Measurements from ENCODE around the gene SUPT3H.
A peak's percentile ranks its signal among the peaks of the same experiment; 100 is the strongest.

The SUPT3H gene

GRCh38 chr6:44842616-44843015 is 535.1 kb downstream of the SUPT3H start:
- Histone ChIP-seq H3K4me1 (ENCODE audit: insufficient read depth, insufficient read length) (no peaks in the 10 kb centered on the region), H3K36me3 (ENCODE audit: insufficient read depth, insufficient read length, low read length) (no peaks in the 10 kb centered on the region), H3K9ac (ENCODE audit: insufficient read length, low read depth) (no peak overlapping the region), H3K4me3 (ENCODE audit: insufficient read length, low read depth) (no peak overlapping the region), H3K27me3 (ENCODE audit: insufficient read depth, insufficient read length) (no peaks in the 10 kb centered on the region), H3K9me3 (ENCODE audit: insufficient read depth, low read length) (no peaks in the 10 kb centered on the region)
- no peak for DNase-seq (ENCODE audit: low read depth, low spot score)
- TF ChIP-seq ZNF274 (IDR thresholded peaks at IDR 0.05; ENCODE audit: low read depth, low read length) (no peak), YY1 (IDR thresholded peaks at IDR 0.05; ENCODE audit: insufficient read depth, insufficient read length) (no peak), SUZ12 (IDR thresholded peaks at IDR 0.05; ENCODE audit: extremely low read depth, insufficient read depth, insufficient read length) (no peak)

GRCh38 chr6:44841829-44842228 is 535.9 kb downstream of the SUPT3H start:
- Histone ChIP-seq H3K36me3 (ENCODE audit: insufficient read depth, insufficient read length, low read length) (no peaks in the 10 kb centered on the region), H3K4me3 (ENCODE audit: insufficient read length, low read depth) (no peak overlapping the region), H3K27me3 (ENCODE audit: insufficient read depth, insufficient read length) (no peaks in the 10 kb centered on the region), H3K4me1 (ENCODE audit: insufficient read depth, insufficient read length) (no peaks in the 10 kb centered on the region), H3K9ac (ENCODE audit: insufficient read length, low read depth) (no peak overlapping the region), H3K9me3 (ENCODE audit: insufficient read depth, low read length) (no peaks in the 10 kb centered on the region)
- no peak for TF ChIP-seq YY1 (IDR thresholded peaks at IDR 0.05; ENCODE audit: insufficient read depth, insufficient read length)
- TF ChIP-seq ZNF274 (IDR thresholded peaks at IDR 0.05; ENCODE audit: low read depth, low read length): no peak
- TF ChIP-seq SUZ12 (IDR thresholded peaks at IDR 0.05; ENCODE audit: extremely low read depth, insufficient read depth, insufficient read length): no peak
- DNase-seq (ENCODE audit: low read depth, low spot score): no peak

- no peak for DNase-seq (ENCODE audit: low read depth, low spot score)
- Histone ChIP-seq H3K4me1 (ENCODE audit: insufficient read depth, insufficient read length) (no peaks in the 10 kb centered on the region), H3K27me3 (ENCODE audit: insufficient read depth, insufficient read length) (no peaks in the 10 kb centered on the region), H3K9ac (ENCODE audit: insufficient read length, low read depth) (no peak overlapping the region), H3K9me3 (ENCODE audit: insufficient read depth, low read length) (no peaks in the 10 kb centered on the region), H3K36me3 (ENCODE audit: insufficient read depth, insufficient read length, low read length) (no peaks in the 10 kb centered on the region), H3K4me3 (ENCODE audit: insufficient read length, low read depth) (no peak overlapping the region)
- no peak for TF ChIP-seq ZNF274 (IDR thresholded peaks at IDR 0.05; ENCODE audit: low read depth, low read length)
- TF ChIP-seq SUZ12 (IDR thresholded peaks at IDR 0.05; ENCODE audit: extremely low read depth, insufficient read depth, insufficient read length): no peak
- TF ChIP-seq YY1 (IDR thresholded peaks at IDR 0.05; ENCODE audit: insufficient read depth, insufficient read length): no peak
Observed at GRCh38 chr6:44837741-44838140, 540.0 kb downstream of the SUPT3H start.

- Histone ChIP-seq H3K9me3 (ENCODE audit: insufficient read depth, low read length) (no peaks in the 10 kb centered on the region), H3K4me1 (ENCODE audit: insufficient read depth, insufficient read length) (no peaks in the 10 kb centered on the region), H3K4me3 (ENCODE audit: insufficient read length, low read depth) (no peak overlapping the region), H3K9ac (ENCODE audit: insufficient read length, low read depth) (no peak overlapping the region), H3K27me3 (ENCODE audit: insufficient read depth, insufficient read length) (no peaks in the 10 kb centered on the region), H3K36me3 (ENCODE audit: insufficient read depth, insufficient read length, low read length) (no peaks in the 10 kb centered on the region)
- no peak for TF ChIP-seq SUZ12 (IDR thresholded peaks at IDR 0.05; ENCODE audit: extremely low read depth, insufficient read depth, insufficient read length)
- DNase-seq (ENCODE audit: low read depth, low spot score): no peak
Observed at GRCh38 chr6:44837255-44837654, 540.5 kb downstream of the SUPT3H start.

- Histone ChIP-seq H3K36me3 (ENCODE audit: insufficient read depth, insufficient read length, low read length) (no peaks in the 10 kb centered on the region), H3K4me3 (ENCODE audit: insufficient read length, low read depth) (no peak overlapping the region), H3K4me1 (ENCODE audit: insufficient read depth, insufficient read length) (no peaks in the 10 kb centered on the region), H3K9ac (ENCODE audit: insufficient read length, low read depth) (no peak overlapping the region), H3K27me3 (ENCODE audit: insufficient read depth, insufficient read length) (no peaks in the 10 kb centered on the region), H3K9me3 (ENCODE audit: insufficient read depth, low read length) (no peaks in the 10 kb centered on the region)
- no peak for DNase-seq (ENCODE audit: low read depth, low spot score)
- TF ChIP-seq ZNF274 (IDR thresholded peaks at IDR 0.05; ENCODE audit: low read depth, low read length) (no peak), SUZ12 (IDR thresholded peaks at IDR 0.05; ENCODE audit: extremely low read depth, insufficient read depth, insufficient read length) (no peak), YY1 (IDR thresholded peaks at IDR 0.05; ENCODE audit: insufficient read depth, insufficient read length) (no peak)
Observed at GRCh38 chr6:44833248-44833647, 544.5 kb downstream of the SUPT3H start.

- no peak overlapping the region for H3K4me3 ChIP-seq (ENCODE audit: insufficient read length, low read depth)
- H3K27me3 ChIP-seq (ENCODE audit: insufficient read depth, insufficient read length): no peaks in the 10 kb centered on the region
- peak; percentile 9 for DNase-seq (ENCODE audit: low read depth, low spot score)
- no peak for TF ChIP-seq YY1 (IDR thresholded peaks at IDR 0.05; ENCODE audit: insufficient read depth, insufficient read length)
- TF ChIP-seq SUZ12 (IDR thresholded peaks at IDR 0.05; ENCODE audit: extremely low read depth, insufficient read depth, insufficient read length): no peak
- TF ChIP-seq ZNF274 (IDR thresholded peaks at IDR 0.05; ENCODE audit: low read depth, low read length): no peak
- H3K4me1 ChIP-seq (ENCODE audit: insufficient read depth, insufficient read length): no peaks in the 10 kb centered on the region
- H3K36me3 ChIP-seq (ENCODE audit: insufficient read depth, insufficient read length, low read length): no peaks in the 10 kb centered on the region
- no peak overlapping the region for H3K9ac ChIP-seq (ENCODE audit: insufficient read length, low read depth)
- H3K9me3 ChIP-seq (ENCODE audit: insufficient read depth, low read length): no peaks in the 10 kb centered on the region
Observed at GRCh38 chr6:44831002-44831610, 546.6 kb downstream of the SUPT3H start.

- TF ChIP-seq SUZ12 (IDR thresholded peaks at IDR 0.05; ENCODE audit: extremely low read depth, insufficient read depth, insufficient read length): no peak
- TF ChIP-seq YY1 (IDR thresholded peaks at IDR 0.05; ENCODE audit: insufficient read depth, insufficient read length): no peak
- TF ChIP-seq ZNF274 (IDR thresholded peaks at IDR 0.05; ENCODE audit: low read depth, low read length): no peak
- no peaks in the 10 kb centered on the region for H3K4me1 ChIP-seq (ENCODE audit: insufficient read depth, insufficient read length)
- no peak for DNase-seq (ENCODE audit: low read depth, low spot score)
- no peaks in the 10 kb centered on the region; the same call in 1 of the 2 replicates for H3K9me3 ChIP-seq (ENCODE audit: insufficient read depth, low read length)
- H3K27me3 ChIP-seq (ENCODE audit: insufficient read depth, insufficient read length): no peaks in the 10 kb centered on the region
- H3K4me3 ChIP-seq (ENCODE audit: insufficient read length, low read depth): no peak overlapping the region
- H3K9ac ChIP-seq (ENCODE audit: insufficient read length, low read depth): no peak overlapping the region
- no peaks in the 10 kb centered on the region for H3K36me3 ChIP-seq (ENCODE audit: insufficient read depth, insufficient read length, low read length)
Observed at GRCh38 chr6:44829836-44830235, 547.9 kb downstream of the SUPT3H start.
